Natural killer cell (primary cell): Measurements from ENCODE around the gene HMG20B. TPM values are rescaled to one million over a fixed set of nuclear protein-coding genes. Genes with fewer than 3 reads are reported as not detected.

ENCODE experiments used
- ATAC-seq, 3 donors: fragments of 150-1000 bp in 2 of 3; fragments of 200-7000 bp in 1 of 3; cut with Tn5 transposase; 1 replicate in 1 of 3; 2 replicates in 2 of 3; pipeline ENCODE4 v1.10.0; 2021; ENCODE audit warnings: mild to moderate bottlenecking in 2 of 3, moderate library complexity in 2 of 3
- DNase-seq, 2 donors: peaks; one replicate each; pipeline versions ENCODE4 v3.0.0 to v3.0.0-alpha.2; 2013 to 2021; ENCODE audit warnings: mixed read lengths in 1 of 2
- H3K27ac ChIP-seq: one replicate; pipeline ENCODE4 v1.5.1; 2013; ENCODE audit warnings: mild to moderate bottlenecking, low read length
- H3K27me3 ChIP-seq: one replicate; pipeline ENCODE4 v1.6.1; 2013; ENCODE audit warnings: low read length; ENCODE audit not compliant: control insufficient read depth, insufficient read depth
- H3K36me3 ChIP-seq: one replicate; pipeline ENCODE4 v1.6.1; 2013; ENCODE audit warnings: low read length; ENCODE audit not compliant: control insufficient read depth, insufficient read depth
- H3K4me1 ChIP-seq: one replicate; pipeline ENCODE4 v1.6.1; 2013; ENCODE audit warnings: low read length; ENCODE audit not compliant: control insufficient read depth, insufficient read depth
- H3K4me3 ChIP-seq: one replicate; pipeline ENCODE4 v1.5.1; 2013; ENCODE audit warnings: low read length
- H3K9me3 ChIP-seq: one replicate; pipeline ENCODE4 v1.6.1; 2013; ENCODE audit warnings: low read length; ENCODE audit not compliant: control insufficient read depth, insufficient read depth
- H3K27ac Mint-ChIP-seq, 2 donors: one replicate each; pipeline ENCODE4 v1.8.0; 2022; ENCODE audit warnings: mild to moderate bottlenecking in 2 of 2, mixed read lengths in 2 of 2, moderate library complexity in 1 of 2
- H3K27me3 Mint-ChIP-seq, 2 donors: one replicate each; pipeline ENCODE4 v1.8.0; 2022; ENCODE audit warnings: low read depth in 2 of 2, mixed read lengths in 2 of 2
- H3K36me3 Mint-ChIP-seq: one replicate; pipeline ENCODE4 v1.8.0; 2022; ENCODE audit warnings: mixed read lengths
- H3K4me1 Mint-ChIP-seq, 2 donors: one replicate each; pipeline ENCODE4 v1.8.0; 2022; ENCODE audit warnings: mixed read lengths in 2 of 2
- H3K4me3 Mint-ChIP-seq: one replicate; pipeline ENCODE4 v1.8.0; 2022; ENCODE audit warnings: mild to moderate bottlenecking, moderate library complexity, mixed read lengths
- H3K9me3 Mint-ChIP-seq, 2 donors: one replicate each; pipeline ENCODE4 v1.8.0; 2022; ENCODE audit warnings: mixed read lengths in 2 of 2
- CTCF ChIP-seq: fragments of 200-600 bp; IDR thresholded peaks from one replicate; pipeline ENCODE4 v1.8.0; 2022; ENCODE audit warnings: antibody characterized with exemption
- WGBS: methylation state at CpG from one replicate; pipeline ENCODE4 v1.1.7; 2013; ENCODE audit warnings: missing lambda C conversion rate; ENCODE audit not compliant: insufficient coverage; 5-methylcytosine and 5-hydroxymethylcytosine counted together
- intact Hi-C: fragments of 100-400 bp; cut with micrococcal nuclease; formaldehyde crosslinking; loops from one replicate; pipeline ENCODE4 v1.14.2; 2022
- total RNA-seq, 4 donors: library from RNA; stranded (reverse); fragments of 120-200 nt in 1 of 4; gene quantifications; one replicate each; pipeline versions ENCODE4 v1.2.3 to v1.2.4, GENCODE V29; 2013 to 2022

The HMG20B gene
- total RNA-seq, 3 donors from 2014 or later (not counting 1 experiment from before 2014, with no cell fraction given): 45.8 to 57.5 (median 52.1) TPM

- no peak overlapping the region for H3K4me3 Mint-ChIP-seq
- H3K36me3 Mint-ChIP-seq: no peaks in the 10 kb centered on the region
- H3K36me3 ChIP-seq: peaks cover 19% of the 10 kb centered on the region
- peaks cover 0 to 18% of the 10 kb centered on the region in 2 donors for H3K4me1 Mint-ChIP-seq
- no peaks in the 10 kb centered on the region for H3K4me1 ChIP-seq
- ATAC-seq (no peak), DNase-seq (no peak)
- 100% methylated on average over 1 of the region's 1 CpG for WGBS
- H3K27ac Mint-ChIP-seq: no peak overlapping the region
- no peak for TF ChIP-seq CTCF
- no peak overlapping the region for H3K27ac ChIP-seq
- H3K27me3 Mint-ChIP-seq: no peaks in the 10 kb centered on the region
- H3K4me3 ChIP-seq: no peak overlapping the region
- H3K9me3 ChIP-seq: no peaks in the 10 kb centered on the region
- H3K27me3 ChIP-seq: no peaks in the 10 kb centered on the region
- no peaks in the 10 kb centered on the region for H3K9me3 Mint-ChIP-seq
- intact Hi-C loops: no loop called here
Measured at GRCh38 chr19:3539756-3540118, 33.0 kb upstream of the HMG20B start.

GRCh38 chr19:3543150-3544057, 29.3 kb upstream of the HMG20B start:
- H3K27me3 ChIP-seq: no peaks in the 10 kb centered on the region
- Mint-ChIP-seq H3K4me3 (no peak overlapping the region), H3K27ac (no peak overlapping the region), H3K9me3 (no peaks in the 10 kb centered on the region), H3K27me3 (no peaks in the 10 kb centered on the region), H3K36me3 (no peaks in the 10 kb centered on the region), H3K4me1 (peaks cover 0 to 16% of the 10 kb centered on the region in 2 donors)
- intact Hi-C loops: loop anchor here (2.0 kb wide), 1 partner anchor 163 kb away; no protein-coding TSS in a partner anchor
- no peak overlapping the region for H3K27ac ChIP-seq
- H3K4me1 ChIP-seq: peaks cover 11% of the 10 kb centered on the region
- H3K4me3 ChIP-seq: no peak overlapping the region
- peaks cover 25% of the 10 kb centered on the region for H3K36me3 ChIP-seq
- no peaks in the 10 kb centered on the region for H3K9me3 ChIP-seq
- no peak for TF ChIP-seq CTCF
- no peak for ATAC-seq
- WGBS: 95% methylated on average over 47 of the region's 47 CpGs
- no peak for DNase-seq

- no peaks in the 10 kb centered on the region for H3K27me3 Mint-ChIP-seq
- DNase-seq (no peak), ATAC-seq (no peak)
- H3K27ac Mint-ChIP-seq: no peak overlapping the region
- no peak overlapping the region for H3K4me3 Mint-ChIP-seq
- peaks cover 0 to 14% of the 10 kb centered on the region in 2 donors for H3K4me1 Mint-ChIP-seq
- Histone ChIP-seq H3K4me1 (peaks cover 14% of the 10 kb centered on the region), H3K36me3 (peaks cover 25% of the 10 kb centered on the region), H3K27ac (no peak overlapping the region), H3K9me3 (no peaks in the 10 kb centered on the region), H3K4me3 (no peak overlapping the region), H3K27me3 (no peaks in the 10 kb centered on the region)
- no peak for TF ChIP-seq CTCF
- intact Hi-C loops: loop anchor here (2.0 kb wide), 1 partner anchor 163 kb away; no protein-coding TSS in a partner anchor
- 93% methylated on average over 9 of the region's 9 CpGs for WGBS
- no peaks in the 10 kb centered on the region for H3K9me3 Mint-ChIP-seq
- H3K36me3 Mint-ChIP-seq: no peaks in the 10 kb centered on the region
Measured at GRCh38 chr19:3544058-3544376, 28.7 kb upstream of the HMG20B start.
